Fibroblast of villous mesenchyme (primary cell): ENCODE data around the gene RNF40. TPM values are rescaled to one million over a fixed set of nuclear protein-coding genes. Genes with fewer than 3 reads are reported as not detected.

Experiments used
- DNase-seq: peaks from one replicate; pipeline ENCODE4 v3.0.0-alpha.2; 2010; ENCODE audit warnings: low read depth
- H3K4me3 ChIP-seq: 2 replicates; pipeline ENCODE4 v1.5.1; 2011; ENCODE audit warnings: low read depth, mild to moderate bottlenecking, low read length
- total RNA-seq: library from RNA; depleted of rRNA; stranded (reverse); fragments of >200 nt; gene quantifications from 2 replicates; pipeline ENCODE4 v1.2.3, GENCODE V29; 2012
- TF ChIP-seq, protein P1 (sequence below): IDR thresholded peaks from 2 replicates; pipeline ENCODE4 v1.5.1; 2012; ENCODE audit warnings: low read depth, mild to moderate bottlenecking, low read length; ENCODE audit not compliant: insufficient read depth

Gene RNF40
- total RNA-seq, 1 donor = 88.9 TPM

DNA sequence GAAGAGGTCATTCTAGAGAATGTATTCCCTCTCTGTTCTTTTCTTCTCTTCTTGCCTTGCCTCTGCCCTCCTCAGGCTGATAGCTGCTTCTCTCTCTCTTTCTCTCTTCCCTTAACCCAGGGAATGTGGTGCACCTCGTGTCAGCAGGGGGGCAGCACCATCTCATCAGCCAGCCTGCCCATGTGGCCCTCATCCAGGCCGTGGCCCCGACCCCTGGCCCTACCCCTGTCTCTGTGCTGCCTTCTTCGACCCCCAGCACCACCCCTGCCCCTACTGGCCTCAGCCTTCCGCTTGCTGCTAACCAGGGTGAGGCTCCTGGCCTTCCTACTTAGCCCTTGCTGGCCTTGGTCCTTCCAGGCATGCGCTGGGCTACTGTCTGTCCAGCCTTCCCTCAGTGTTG, 39.7 kb upstream of the RNF40 start:
- TF ChIP-seq, protein P1, sequence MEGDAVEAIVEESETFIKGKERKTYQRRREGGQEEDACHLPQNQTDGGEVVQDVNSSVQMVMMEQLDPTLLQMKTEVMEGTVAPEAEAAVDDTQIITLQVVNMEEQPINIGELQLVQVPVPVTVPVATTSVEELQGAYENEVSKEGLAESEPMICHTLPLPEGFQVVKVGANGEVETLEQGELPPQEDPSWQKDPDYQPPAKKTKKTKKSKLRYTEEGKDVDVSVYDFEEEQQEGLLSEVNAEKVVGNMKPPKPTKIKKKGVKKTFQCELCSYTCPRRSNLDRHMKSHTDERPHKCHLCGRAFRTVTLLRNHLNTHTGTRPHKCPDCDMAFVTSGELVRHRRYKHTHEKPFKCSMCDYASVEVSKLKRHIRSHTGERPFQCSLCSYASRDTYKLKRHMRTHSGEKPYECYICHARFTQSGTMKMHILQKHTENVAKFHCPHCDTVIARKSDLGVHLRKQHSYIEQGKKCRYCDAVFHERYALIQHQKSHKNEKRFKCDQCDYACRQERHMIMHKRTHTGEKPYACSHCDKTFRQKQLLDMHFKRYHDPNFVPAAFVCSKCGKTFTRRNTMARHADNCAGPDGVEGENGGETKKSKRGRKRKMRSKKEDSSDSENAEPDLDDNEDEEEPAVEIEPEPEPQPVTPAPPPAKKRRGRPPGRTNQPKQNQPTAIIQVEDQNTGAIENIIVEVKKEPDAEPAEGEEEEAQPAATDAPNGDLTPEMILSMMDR = peak; percentile 18
- no peak for DNase-seq
- H3K4me3 ChIP-seq = no peak overlapping the region

DNA sequence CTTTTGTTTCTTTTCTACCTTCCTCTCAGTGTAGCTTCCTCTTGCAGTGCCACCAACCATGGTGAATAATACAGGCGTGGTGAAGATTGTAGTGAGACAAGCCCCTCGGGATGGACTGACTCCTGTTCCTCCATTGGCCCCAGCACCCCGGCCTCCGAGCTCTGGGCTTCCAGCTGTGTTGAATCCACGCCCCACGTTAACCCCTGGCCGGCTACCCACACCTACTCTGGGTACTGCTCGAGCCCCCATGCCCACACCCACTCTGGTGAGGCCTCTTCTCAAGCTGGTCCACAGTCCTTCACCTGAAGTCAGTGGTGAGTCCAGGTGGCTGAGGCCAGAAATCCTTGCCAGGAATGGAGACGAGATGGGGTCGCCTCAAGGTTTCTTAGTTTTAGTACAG, 39.2 kb upstream of the RNF40 start:
- no peak for DNase-seq
- TF ChIP-seq, protein P1 = no peak
- H3K4me3 ChIP-seq = no peak overlapping the region

DNA sequence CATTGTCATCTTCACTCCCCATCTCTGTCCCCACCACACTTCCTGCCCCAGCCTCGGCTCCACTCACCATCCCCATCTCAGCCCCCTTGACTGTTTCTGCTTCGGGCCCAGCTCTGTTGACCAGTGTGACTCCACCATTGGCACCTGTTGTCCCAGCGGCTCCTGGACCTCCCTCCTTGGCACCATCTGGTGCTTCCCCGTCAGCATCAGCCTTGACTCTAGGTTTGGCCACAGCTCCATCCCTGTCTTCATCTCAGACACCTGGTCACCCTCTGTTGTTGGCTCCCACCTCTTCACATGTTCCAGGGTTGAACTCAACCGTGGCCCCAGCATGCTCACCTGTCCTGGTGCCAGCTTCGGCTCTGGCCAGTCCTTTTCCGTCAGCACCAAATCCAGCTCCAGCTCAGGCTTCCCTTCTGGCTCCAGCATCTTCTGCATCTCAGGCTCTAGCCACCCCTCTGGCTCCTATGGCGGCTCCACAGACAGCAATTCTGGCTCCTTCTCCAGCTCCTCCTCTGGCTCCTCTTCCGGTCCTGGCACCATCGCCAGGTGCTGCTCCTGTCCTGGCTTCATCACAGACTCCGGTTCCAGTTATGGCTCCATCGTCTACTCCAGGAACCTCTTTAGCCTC, 38.3 kb upstream of the RNF40 start:
- TF ChIP-seq, protein P1 = no peak
- no peak overlapping the region for H3K4me3 ChIP-seq

DNA sequence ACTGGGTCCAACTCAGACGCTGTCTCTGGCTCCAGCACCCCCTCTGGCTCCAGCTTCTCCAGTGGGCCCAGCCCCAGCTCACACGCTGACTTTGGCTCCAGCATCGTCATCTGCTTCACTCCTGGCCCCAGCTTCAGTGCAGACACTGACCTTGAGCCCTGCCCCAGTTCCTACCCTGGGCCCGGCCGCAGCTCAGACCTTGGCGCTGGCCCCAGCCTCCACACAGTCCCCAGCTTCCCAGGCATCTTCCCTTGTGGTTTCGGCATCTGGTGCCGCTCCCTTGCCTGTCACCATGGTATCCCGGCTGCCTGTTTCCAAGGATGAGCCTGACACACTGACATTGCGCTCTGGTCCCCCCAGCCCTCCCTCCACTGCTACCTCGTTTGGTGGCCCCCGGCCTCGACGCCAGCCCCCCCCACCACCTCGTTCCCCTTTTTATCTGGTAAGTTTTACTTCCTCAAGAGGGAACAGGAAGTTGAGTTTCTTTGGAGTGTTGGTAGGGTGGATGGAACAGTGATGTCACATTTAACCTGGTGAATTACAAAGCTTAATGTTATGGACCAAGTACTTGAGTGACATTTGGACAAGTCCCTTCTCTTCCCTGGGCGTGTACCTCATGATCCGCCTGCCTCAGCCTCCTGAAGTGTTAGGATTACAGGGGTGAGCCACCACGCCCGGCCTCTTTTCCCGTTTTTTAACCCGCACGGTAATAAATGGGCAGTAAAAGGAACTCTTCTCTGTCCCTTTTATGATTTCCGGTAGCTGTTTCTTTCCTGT, 37.3 kb upstream of the RNF40 start:
- no peak overlapping the region for H3K4me3 ChIP-seq
- TF ChIP-seq, protein P1 = no peak
- no peak for DNase-seq

More for the DNA sequence above, 38.3 kb upstream of the RNF40 start:
- no peak for DNase-seq

DNA sequence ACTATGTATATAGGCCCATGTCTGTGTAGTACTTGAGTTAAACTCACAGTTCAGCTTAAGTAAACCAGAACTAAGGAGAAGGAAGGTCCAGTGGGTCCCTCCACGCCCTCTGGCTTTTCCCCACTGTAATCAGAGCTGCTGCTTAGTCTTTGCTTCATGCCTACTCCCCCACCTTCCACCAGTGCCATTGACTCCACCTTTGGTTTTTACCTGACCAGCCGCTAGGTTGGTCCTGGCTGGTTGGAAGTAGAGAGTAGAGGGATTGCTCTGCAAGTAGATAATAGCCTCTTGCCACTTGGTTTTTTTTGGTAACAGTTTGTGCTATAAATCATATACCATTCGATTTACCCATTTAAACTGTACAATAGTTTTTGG, 36.7 kb upstream of the RNF40 start:
- TF ChIP-seq, protein P1 = no peak
- DNase-seq = no peak
- no peak overlapping the region for H3K4me3 ChIP-seq

DNA sequence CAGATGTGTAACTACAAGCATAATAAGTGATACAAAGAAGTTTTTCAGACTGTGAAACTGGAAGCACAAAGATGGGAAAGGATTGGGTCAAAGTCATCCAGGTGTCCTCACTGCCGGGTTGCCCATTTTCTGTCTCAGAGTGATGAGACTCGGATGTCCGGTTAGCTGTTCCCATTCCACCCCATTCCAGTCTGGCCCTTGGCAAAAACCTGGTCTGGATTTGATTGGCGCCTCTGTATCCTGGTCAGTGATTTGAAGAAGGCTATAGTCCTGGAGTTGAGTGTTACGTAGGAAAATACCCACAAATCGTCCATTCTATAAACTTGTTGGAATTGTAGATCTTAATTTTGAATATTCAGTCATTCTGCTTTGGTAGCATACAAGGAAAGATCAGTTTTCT, 33.8 kb upstream of the RNF40 start:
- H3K4me3 ChIP-seq = no peak overlapping the region
- TF ChIP-seq, protein P1 = no peak
- no peak for DNase-seq
